HEK293 (cell line): ENCODE results near the gene DOCK3.
"Not testable (repeated sequence)": the region's sequence is repeated elsewhere in the genome, so short reads cannot be mapped to it uniquely, and the experiment has no call there.

Experiments
- CTCF ChIP-seq: fragments of 450-650 bp; formaldehyde crosslinking; IDR thresholded peaks from 2 replicates; pipeline ENCODE4 v1.5.1; 2016; ENCODE audit warnings: missing biosample characterization, missing genetic modification characterization
- EGR2 ChIP-seq: fragments of 450-650 bp; formaldehyde crosslinking; IDR thresholded peaks from 2 replicates; pipeline ENCODE4 v1.5.1; 2016; ENCODE audit warnings: low read depth, missing biosample characterization, missing genetic modification characterization
- GLI4 ChIP-seq: fragments of 450-650 bp; formaldehyde crosslinking; IDR thresholded peaks from 2 replicates; pipeline ENCODE4 v1.5.1; 2016; ENCODE audit warnings: missing biosample characterization, missing genetic modification characterization
- REST ChIP-seq: fragments of 450-650 bp; formaldehyde crosslinking; IDR thresholded peaks from 2 replicates; pipeline ENCODE4 v1.5.1; 2016; ENCODE audit warnings: missing biosample characterization, missing genetic modification characterization
- YY1 ChIP-seq: fragments of 450-650 bp; formaldehyde crosslinking; IDR thresholded peaks from 2 replicates; pipeline ENCODE4 v1.5.1; 2018; ENCODE audit warnings: missing biosample characterization, missing genetic modification characterization
- ZNF335 ChIP-seq: fragments of 450-650 bp; formaldehyde crosslinking; conservative IDR thresholded peaks from 2 replicates; pipeline ENCODE4 v1.5.1; 2016; ENCODE audit warnings: missing biosample characterization, missing genetic modification characterization
- ZNF747 ChIP-seq: fragments of 450-650 bp; formaldehyde crosslinking; IDR thresholded peaks from 2 replicates; pipeline ENCODE4 v1.5.1; 2016; ENCODE audit warnings: missing biosample characterization, missing genetic modification characterization

- TF ChIP-seq YY1 (tag by site-specific recombination); CTCF (tag by site-specific recombination); EGR2 (tag by site-specific recombination); GLI4 (tag by site-specific recombination); ZNF335 (tag by site-specific recombination); REST (tag by site-specific recombination); ZNF747: not testable (repeated sequence)
These were observed 258.2 kb downstream of the DOCK3 start for GRCh38 chr3:50932918-50933317.
